HG02623 (cell line): ENCODE data around the gene SRPK3.

Experiments used
- ATAC-seq: cut with Tn5 transposase; IDR thresholded peaks from one replicate; pipeline ENCODE4 v1.9.1; 2021; ENCODE audit warnings: moderate library complexity; ENCODE audit not compliant: unreplicated experiment

The SRPK3 gene

GRCh38 chrX:153828308-153828707 is 47.5 kb downstream of the SRPK3 start:
- no peak for ATAC-seq

DNA sequence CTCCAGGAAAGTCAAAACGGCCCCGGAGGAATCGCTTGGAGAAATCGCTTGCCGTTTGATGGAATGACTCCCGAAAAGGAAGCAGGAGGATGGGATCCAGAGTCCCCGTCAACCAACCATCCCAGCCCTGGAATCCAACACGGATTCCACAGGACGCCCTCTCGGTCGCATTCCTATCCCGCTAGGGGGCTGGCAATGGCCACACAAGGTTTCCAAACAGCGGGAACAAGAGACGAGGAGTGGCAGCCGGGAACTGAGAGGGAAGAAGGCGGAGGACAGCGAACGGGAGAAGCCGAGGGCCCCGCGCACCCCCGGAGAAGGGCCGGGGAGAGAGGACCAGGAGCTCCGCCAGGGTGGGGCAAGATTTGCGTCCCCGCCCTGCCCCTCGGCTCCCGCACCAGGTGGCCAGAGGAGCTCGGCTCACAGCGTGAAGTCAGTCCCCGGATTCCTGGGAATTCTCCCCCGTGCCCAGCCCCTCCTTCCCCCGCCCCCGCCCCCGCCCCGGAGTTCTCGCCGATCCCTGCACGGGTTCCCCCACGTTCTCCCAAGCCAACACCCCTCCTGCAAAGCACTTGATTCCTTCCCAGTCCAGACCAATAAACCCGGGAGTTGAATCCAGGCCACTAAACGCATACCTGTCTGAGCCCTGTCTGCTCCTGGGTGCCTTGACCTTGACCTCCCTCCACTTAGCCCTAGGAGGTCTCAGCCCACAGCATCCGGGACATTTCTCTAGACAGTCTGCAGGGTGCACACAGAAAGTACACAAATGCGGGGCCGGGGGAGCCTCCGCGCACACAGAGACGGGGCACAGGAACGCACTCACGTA is 48.1 kb downstream of the SRPK3 start:
- no peak for ATAC-seq

GRCh38 chrX:153829549-153829798 is 48.6 kb downstream of the SRPK3 start:
- ATAC-seq: no peak

- no peak for ATAC-seq
These were observed 49.2 kb downstream of the SRPK3 start, which contains the start of gene PDZD4 for GRCh38 chrX:153829799-153830639. Gene PDZD4, minus strand, starts transcription at chrX:153830544. Its CDS starts 246 bp downstream, at chrX:153830298.

GRCh38 chrX:153830640-153831428 is 50.0 kb downstream of the SRPK3 start:
- no peak for ATAC-seq

- no peak for ATAC-seq
These were observed 50.7 kb downstream of the SRPK3 start for GRCh38 chrX:153831429-153832150.

- ATAC-seq: no peak
These were observed 51.9 kb downstream of the SRPK3 start for GRCh38 chrX:153832728-153833127.
